ENCODE results near the gene RGS9BP. TPM values are rescaled to one million over a fixed set of nuclear protein-coding genes. Genes with fewer than 3 reads are reported as not detected.

The RGS9BP gene
- total RNA-seq, 6 donors from 2014 or later, result 2.2 to 9.4 (median 6.0) TPM

GRCh38 chr19:32676895-32677359, 1.3 kb downstream of the RGS9BP start:
- no peaks in the 10 kb centered on the region for H3K9me3 ChIP-seq
- peak overlapping the region in 2 of 4 donors; percentile 92 to 99 for H3K4me3 ChIP-seq
- no peak overlapping the region for H3K27ac ChIP-seq
- WGBS, 2 donors, result 20 to 40% methylated on average over 4 to 28 of the region's 33 CpGs
- ATAC-seq (ENCODE audit: low FRiP score in 2 of 2) (no peak), DNase-seq (no peak)
- peaks cover 29 to 45% (median 35%) of the 10 kb centered on the region in 4 donors for H3K4me1 ChIP-seq
- no peaks in the 10 kb centered on the region for H3K36me3 ChIP-seq
- H3K27me3 ChIP-seq, result peaks cover 0 to 16% (median 12%) of the 10 kb centered on the region in 4 donors
- TF ChIP-seq POLR2A (IDR thresholded peaks at IDR 0.05), result no peak
- no peak for TF ChIP-seq POLR2AphosphoS5 (IDR thresholded peaks at IDR 0.05)
- no peak for TF ChIP-seq CTCF (IDR thresholded peaks at IDR 0.05)

GRCh38 chr19:32677657-32678056, 2.0 kb downstream of the RGS9BP start:
- H3K4me3 ChIP-seq, result no peak overlapping the region
- DNase-seq, result peak in 1 of 2 donors; percentile 77
- no peaks in the 10 kb centered on the region for H3K9me3 ChIP-seq
- peaks cover 0 to 16% (median 12%) of the 10 kb centered on the region in 4 donors for H3K27me3 ChIP-seq
- WGBS, 2 donors, result 51 to 58% methylated on average over 9 of the region's 9 CpGs
- no peak overlapping the region for H3K27ac ChIP-seq
- TF ChIP-seq POLR2A (IDR thresholded peaks at IDR 0.05), result no peak
- TF ChIP-seq EP300 (IDR thresholded peaks at IDR 0.05), result no peak
- no peak for TF ChIP-seq CTCF (IDR thresholded peaks at IDR 0.05)
- TF ChIP-seq POLR2AphosphoS5 (IDR thresholded peaks at IDR 0.05), result no peak
- peaks cover 29 to 41% (median 34%) of the 10 kb centered on the region in 4 donors for H3K4me1 ChIP-seq
- H3K36me3 ChIP-seq, result no peaks in the 10 kb centered on the region
- no peak for ATAC-seq (ENCODE audit: low FRiP score in 2 of 2)

GRCh38 chr19:32680986-32681385, 5.3 kb downstream of the RGS9BP start:
- whole genome bisulfite sequencing, 2 donors, result 74 to 83% methylated on average over 2 of the region's 2 CpGs
- Histone ChIP-seq H3K27me3 (peaks cover 0 to 14% (median 11%) of the 10 kb centered on the region in 4 donors), H3K36me3 (no peaks in the 10 kb centered on the region), H3K4me3 (no peak overlapping the region), H3K9me3 (no peaks in the 10 kb centered on the region), H3K4me1 (peaks cover 8 to 16% (median 13%) of the 10 kb centered on the region in 4 donors), H3K27ac (no peak overlapping the region)
- TF ChIP-seq POLR2A (IDR thresholded peaks at IDR 0.05), result no peak
- TF ChIP-seq EP300 (IDR thresholded peaks at IDR 0.05), result no peak
- no peak for TF ChIP-seq CTCF (IDR thresholded peaks at IDR 0.05)
- no peak for TF ChIP-seq POLR2AphosphoS5 (IDR thresholded peaks at IDR 0.05)
- DNase-seq (no peak), ATAC-seq (ENCODE audit: low FRiP score in 2 of 2) (no peak)

GRCh38 chr19:32682317-32682716, 6.7 kb downstream of the RGS9BP start:
- ATAC-seq (ENCODE audit: low FRiP score in 2 of 2), result peak in 1 of 2 donors; percentile 64

More at GRCh38 chr19:32682317-32682716, 6.7 kb downstream of the RGS9BP start:
- Histone ChIP-seq H3K4me1 (peaks cover 0 to 3% (median under 1%) of the 10 kb centered on the region in 4 donors), H3K36me3 (no peaks in the 10 kb centered on the region), H3K9me3 (no peaks in the 10 kb centered on the region), H3K4me3 (no peak overlapping the region), H3K27ac (peak overlapping the region in 2 of 4 donors; percentile 6 to 11), H3K27me3 (peaks cover 0 to under 1% (median under 1%) of the 10 kb centered on the region in 4 donors)
- no peak for TF ChIP-seq POLR2A (IDR thresholded peaks at IDR 0.05)
- no peak for TF ChIP-seq CTCF (IDR thresholded peaks at IDR 0.05)
- no peak for TF ChIP-seq EP300 (IDR thresholded peaks at IDR 0.05)
- TF ChIP-seq POLR2AphosphoS5 (IDR thresholded peaks at IDR 0.05), result no peak
- 60 to 68% methylated on average over 4 of the region's 4 CpGs for WGBS, 2 donors
- DNase-seq, result no peak
